Measurements from ENCODE around the gene SMPDL3B. TPM values are rescaled to one million over a fixed set of nuclear protein-coding genes. Genes with fewer than 3 reads are reported as not detected.

Gene SMPDL3B, protein sequence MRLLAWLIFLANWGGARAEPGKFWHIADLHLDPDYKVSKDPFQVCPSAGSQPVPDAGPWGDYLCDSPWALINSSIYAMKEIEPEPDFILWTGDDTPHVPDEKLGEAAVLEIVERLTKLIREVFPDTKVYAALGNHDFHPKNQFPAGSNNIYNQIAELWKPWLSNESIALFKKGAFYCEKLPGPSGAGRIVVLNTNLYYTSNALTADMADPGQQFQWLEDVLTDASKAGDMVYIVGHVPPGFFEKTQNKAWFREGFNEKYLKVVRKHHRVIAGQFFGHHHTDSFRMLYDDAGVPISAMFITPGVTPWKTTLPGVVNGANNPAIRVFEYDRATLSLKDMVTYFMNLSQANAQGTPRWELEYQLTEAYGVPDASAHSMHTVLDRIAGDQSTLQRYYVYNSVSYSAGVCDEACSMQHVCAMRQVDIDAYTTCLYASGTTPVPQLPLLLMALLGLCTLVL
- 1.1 to 1.6 TPM (median 1.3 TPM) in 5 replicates for total RNA-seq (2022; extraction: Qiagen RNA extraction)

DNA sequence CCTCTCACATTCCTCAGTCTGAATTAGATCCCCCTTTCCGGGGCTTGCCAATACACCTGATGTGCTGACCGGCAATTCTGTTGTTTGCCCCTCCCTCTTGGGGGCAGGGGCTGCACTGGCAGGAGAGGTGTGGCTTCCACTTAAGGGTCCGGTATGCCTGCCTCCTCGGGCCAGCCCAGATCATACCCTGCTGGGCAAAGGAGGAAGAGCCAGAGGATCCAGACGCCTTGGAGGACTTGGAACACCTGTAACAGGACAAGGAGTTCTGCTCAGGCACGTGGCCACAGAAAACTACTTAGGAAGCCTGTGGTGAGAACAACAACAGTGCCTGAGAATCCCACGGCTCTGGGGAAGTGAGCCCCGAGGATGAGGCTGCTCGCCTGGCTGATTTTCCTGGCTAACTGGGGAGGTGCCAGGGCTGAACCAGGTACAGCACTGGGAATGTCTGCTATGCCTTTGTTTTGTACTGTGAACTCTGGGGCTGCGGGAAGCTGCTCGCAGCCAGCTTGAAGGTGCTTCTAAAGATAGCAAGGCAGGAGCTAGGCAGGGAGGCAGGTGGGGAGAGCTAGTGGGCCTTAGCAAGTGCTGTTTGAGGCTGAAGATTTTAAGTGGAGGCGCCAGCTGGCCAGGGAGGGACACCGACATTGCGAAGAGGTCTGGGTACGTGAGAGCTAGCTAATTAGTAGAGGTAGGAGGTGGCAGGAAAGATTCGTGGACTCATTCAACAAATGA lies at the start of gene SMPDL3B:
SMPDL3B (plus strand) TSS at position 183 of the 732 bp plus-strand sequence; CDS start at position 367, 184 bp downstream.

DNA sequence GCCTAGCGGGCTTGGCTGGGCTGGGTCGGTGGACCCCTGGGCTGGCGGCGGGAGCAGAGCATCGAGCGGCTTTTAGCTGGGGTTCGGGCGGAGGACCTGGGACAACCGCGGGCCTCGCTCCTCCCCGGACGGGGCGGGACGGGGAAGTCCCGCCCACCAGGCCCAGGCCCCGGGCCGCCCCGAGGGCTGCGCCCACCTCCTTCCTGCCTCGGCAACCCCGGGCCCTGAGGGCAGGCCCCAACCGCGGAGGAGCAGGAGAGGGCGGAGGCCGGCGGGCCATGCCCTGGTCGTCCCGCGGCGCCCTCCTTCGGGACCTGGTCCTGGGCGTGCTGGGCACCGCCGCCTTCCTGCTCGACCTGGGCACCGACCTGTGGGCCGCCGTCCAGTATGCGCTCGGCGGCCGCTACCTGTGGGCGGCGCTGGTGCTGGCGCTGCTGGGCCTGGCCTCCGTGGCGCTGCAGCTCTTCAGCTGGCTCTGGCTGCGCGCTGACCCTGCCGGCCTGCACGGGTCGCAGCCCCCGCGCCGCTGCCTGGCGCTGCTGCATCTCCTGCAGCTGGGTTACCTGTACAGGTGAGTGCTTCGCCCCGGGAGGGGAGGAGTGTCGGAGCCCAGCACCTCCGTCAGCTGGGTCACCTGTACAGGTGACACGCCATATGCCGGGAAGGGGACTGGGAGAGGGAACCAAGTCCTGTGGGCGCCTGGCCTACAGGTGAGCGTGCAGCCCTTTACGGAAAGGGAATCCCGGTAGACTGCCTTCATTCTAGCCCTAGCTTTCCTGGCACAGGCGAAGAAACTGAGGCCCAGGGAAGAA lies 25.2 kb downstream of the SMPDL3B start, which contains the start of gene XKR8:
XKR8 (plus strand) TSS at position 182 of the 812 bp plus-strand sequence; CDS start at position 279, 97 bp downstream.

Other genes with a start within 250 kb of the SMPDL3B start
- 4.4 to 7.8 TPM (median 6.3 TPM) in 5 replicates for gene FAM76A, start 209.0 kb upstream of the SMPDL3B start, total RNA-seq (2022; extraction: Qiagen RNA extraction)
- gene STX12, start 161.8 kb upstream of the SMPDL3B start, total RNA-seq (2022; extraction: Qiagen RNA extraction) = 8.1 to 9.4 TPM (median 8.7 TPM) in 5 replicates
- gene PPP1R8, start 104.2 kb upstream of the SMPDL3B start, total RNA-seq (2022; extraction: Qiagen RNA extraction) = 35.4 to 40.6 TPM (median 38.1 TPM) in 5 replicates
- 0.53 to 0.81 TPM (median 0.62 TPM) in 5 replicates for gene THEMIS2, start 62.5 kb upstream of the SMPDL3B start, total RNA-seq (2022; extraction: Qiagen RNA extraction)
- gene RPA2, start 20.4 kb upstream of the SMPDL3B start, total RNA-seq (2022; extraction: Qiagen RNA extraction) = 32.1 to 38.1 TPM (median 34.0 TPM) in 5 replicates
- 4.2 to 6.5 TPM (median 5.7 TPM) in 5 replicates for gene XKR8, start 25.0 kb downstream of the SMPDL3B start, total RNA-seq (2022; extraction: Qiagen RNA extraction)
- gene EYA3, start 153.6 kb downstream of the SMPDL3B start, total RNA-seq (2022; extraction: Qiagen RNA extraction) = 4.8 to 6.3 TPM (median 5.9 TPM) in 5 replicates
- 0.09 to 0.17 TPM (median 0.13 TPM) in 5 replicates for gene PTAFR, start 241.7 kb downstream of the SMPDL3B start, total RNA-seq (2022; extraction: Qiagen RNA extraction)

Data from A549 treated with AZD2906 at 1 μM for 4 hours (cell line).